ENCODE measurements around the gene GSTT2B.
"Not testable (repeated sequence)": the region's sequence is repeated elsewhere in the genome, so short reads cannot be mapped to it uniquely, and the experiment has no call there.

GSTT2B gene, protein sequence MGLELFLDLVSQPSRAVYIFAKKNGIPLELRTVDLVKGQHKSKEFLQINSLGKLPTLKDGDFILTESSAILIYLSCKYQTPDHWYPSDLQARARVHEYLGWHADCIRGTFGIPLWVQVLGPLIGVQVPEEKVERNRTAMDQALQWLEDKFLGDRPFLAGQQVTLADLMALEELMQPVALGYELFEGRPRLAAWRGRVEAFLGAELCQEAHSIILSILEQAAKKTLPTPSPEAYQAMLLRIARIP

GRCh38 chr22:23961084-23961771, at the start of gene GSTT2B:
Gene GSTT2B, minus strand, starts transcription at chr22:23961195. Its CDS starts 64 bp downstream, at chr22:23961131.
- not testable (repeated sequence) for H3K36me3 Mint-ChIP-seq (ENCODE audit: low read depth); H3K4me3 Mint-ChIP-seq; H3K9me3 Mint-ChIP-seq; H3K27me3 Mint-ChIP-seq (ENCODE audit: low read depth); H3K4me1 Mint-ChIP-seq (ENCODE audit: low read depth); H3K27ac Mint-ChIP-seq

DNA sequence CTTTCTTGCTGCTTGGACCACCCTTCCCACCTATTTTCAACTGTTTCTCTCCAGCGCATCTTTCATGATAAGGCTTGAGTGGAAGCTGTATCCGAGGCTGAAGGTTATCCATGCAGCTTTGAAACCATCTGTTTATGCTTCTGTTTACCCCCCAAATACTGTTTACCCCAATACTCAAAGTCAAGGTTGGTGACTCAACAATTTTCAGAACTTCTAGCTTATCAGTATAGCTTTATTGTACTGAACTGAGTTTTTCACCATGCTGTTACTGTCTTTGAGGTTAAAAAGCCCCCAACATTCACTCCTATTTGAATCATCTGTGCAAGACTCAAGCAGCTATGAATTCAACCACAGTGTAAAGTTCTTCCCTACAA, 49.0 kb upstream of the GSTT2B start:
- Mint-ChIP-seq H3K4me1 (ENCODE audit: low read depth) (peaks cover 24% of the 10 kb centered on the region), H3K9me3 (no peaks in the 10 kb centered on the region), H3K4me3 (peak overlapping the region; percentile 20), H3K27ac (peak overlapping the region; percentile 61), H3K27me3 (ENCODE audit: low read depth) (no peaks in the 10 kb centered on the region), H3K36me3 (ENCODE audit: low read depth) (peaks cover 3% of the 10 kb centered on the region)

GRCh38 chr22:24009227-24010017, 48.4 kb upstream of the GSTT2B start:
- Mint-ChIP-seq H3K4me1 (ENCODE audit: low read depth) (peaks cover 22% of the 10 kb centered on the region), H3K9me3 (no peaks in the 10 kb centered on the region), H3K36me3 (ENCODE audit: low read depth) (peaks cover 3% of the 10 kb centered on the region), H3K4me3 (no peak overlapping the region), H3K27me3 (ENCODE audit: low read depth) (no peaks in the 10 kb centered on the region), H3K27ac (no peak overlapping the region)

DNA sequence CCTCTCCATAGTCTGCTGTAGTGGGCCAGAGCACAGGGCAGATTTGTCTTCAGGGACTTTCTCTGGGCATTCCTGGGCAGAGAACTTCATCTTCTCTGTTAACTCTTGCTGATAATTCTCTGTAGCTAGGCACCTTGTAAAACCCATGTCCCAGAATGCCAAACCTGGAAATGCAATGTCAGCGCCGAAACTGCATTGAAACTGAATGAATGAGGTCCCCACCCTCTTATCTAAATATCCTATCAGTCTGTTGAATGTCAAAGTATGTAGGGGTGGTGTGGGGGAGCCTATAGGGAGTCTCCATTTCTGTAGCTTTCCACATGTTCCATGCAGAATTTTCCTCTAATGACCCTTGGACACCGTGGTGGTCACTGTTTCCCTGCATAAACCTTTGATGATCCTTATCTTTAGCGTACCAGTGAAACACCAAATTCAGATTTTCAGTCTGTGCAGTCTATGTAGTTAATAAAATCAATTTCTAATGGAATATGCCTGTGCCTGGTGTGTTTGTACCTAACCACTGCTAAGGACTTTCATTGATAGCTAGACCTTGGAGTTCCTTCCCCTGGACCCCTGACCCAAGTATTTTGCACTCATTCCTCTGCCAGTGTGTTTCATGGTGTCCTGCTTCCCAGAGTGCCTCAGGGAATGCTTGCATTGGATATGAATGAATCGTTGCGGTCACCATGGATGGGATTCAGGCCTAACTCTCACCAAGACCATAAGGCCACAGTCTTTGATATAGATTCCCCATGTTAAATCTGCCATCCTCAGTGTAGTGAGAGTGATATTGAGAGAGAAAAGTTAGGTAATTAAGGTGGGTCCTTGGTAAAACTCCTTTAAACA, 47.6 kb upstream of the GSTT2B start:
- H3K4me3 Mint-ChIP-seq = no peak overlapping the region
- H3K27me3 Mint-ChIP-seq (ENCODE audit: low read depth) = no peaks in the 10 kb centered on the region
- peaks cover 17% of the 10 kb centered on the region for H3K4me1 Mint-ChIP-seq (ENCODE audit: low read depth)
- no peak overlapping the region for H3K27ac Mint-ChIP-seq
- H3K36me3 Mint-ChIP-seq (ENCODE audit: low read depth) = peaks cover 2% of the 10 kb centered on the region
- H3K9me3 Mint-ChIP-seq = no peaks in the 10 kb centered on the region

DNA sequence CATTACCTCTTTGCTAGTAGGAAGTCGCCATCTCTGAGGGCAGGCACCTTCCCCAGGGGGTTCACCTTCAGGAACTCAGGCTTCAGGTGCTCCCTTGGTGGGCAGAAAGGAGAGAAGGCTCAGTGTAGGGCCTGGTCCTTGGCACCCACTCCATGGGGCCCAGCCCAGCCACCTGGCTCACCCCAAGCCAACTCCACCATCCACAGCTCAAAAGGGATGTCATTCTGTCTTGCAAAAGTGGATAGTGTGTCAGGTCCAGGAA, 47.0 kb upstream of the GSTT2B start:
- H3K4me1 Mint-ChIP-seq (ENCODE audit: low read depth) = peaks cover 14% of the 10 kb centered on the region
- H3K9me3 Mint-ChIP-seq = no peaks in the 10 kb centered on the region
- no peak overlapping the region for H3K4me3 Mint-ChIP-seq
- H3K27me3 Mint-ChIP-seq (ENCODE audit: low read depth) = no peaks in the 10 kb centered on the region
- H3K36me3 Mint-ChIP-seq (ENCODE audit: low read depth) = no peaks in the 10 kb centered on the region
- no peak overlapping the region for H3K27ac Mint-ChIP-seq

GRCh38 chr22:24007253-24008021, 46.4 kb upstream of the GSTT2B start:
- H3K4me1 Mint-ChIP-seq (ENCODE audit: low read depth) = peaks cover 14% of the 10 kb centered on the region
- H3K36me3 Mint-ChIP-seq (ENCODE audit: low read depth) = no peaks in the 10 kb centered on the region
- H3K4me3 Mint-ChIP-seq = no peak overlapping the region
- no peak overlapping the region for H3K27ac Mint-ChIP-seq
- no peaks in the 10 kb centered on the region for H3K9me3 Mint-ChIP-seq
- H3K27me3 Mint-ChIP-seq (ENCODE audit: low read depth) = no peaks in the 10 kb centered on the region

GRCh38 chr22:24006914-24007214, 45.9 kb upstream of the GSTT2B start:
- no peaks in the 10 kb centered on the region for H3K27me3 Mint-ChIP-seq (ENCODE audit: low read depth)
- no peaks in the 10 kb centered on the region for H3K36me3 Mint-ChIP-seq (ENCODE audit: low read depth)
- peaks cover 12% of the 10 kb centered on the region for H3K4me1 Mint-ChIP-seq (ENCODE audit: low read depth)
- no peak overlapping the region for H3K27ac Mint-ChIP-seq
- no peak overlapping the region for H3K4me3 Mint-ChIP-seq
- H3K9me3 Mint-ChIP-seq = no peaks in the 10 kb centered on the region

DNA sequence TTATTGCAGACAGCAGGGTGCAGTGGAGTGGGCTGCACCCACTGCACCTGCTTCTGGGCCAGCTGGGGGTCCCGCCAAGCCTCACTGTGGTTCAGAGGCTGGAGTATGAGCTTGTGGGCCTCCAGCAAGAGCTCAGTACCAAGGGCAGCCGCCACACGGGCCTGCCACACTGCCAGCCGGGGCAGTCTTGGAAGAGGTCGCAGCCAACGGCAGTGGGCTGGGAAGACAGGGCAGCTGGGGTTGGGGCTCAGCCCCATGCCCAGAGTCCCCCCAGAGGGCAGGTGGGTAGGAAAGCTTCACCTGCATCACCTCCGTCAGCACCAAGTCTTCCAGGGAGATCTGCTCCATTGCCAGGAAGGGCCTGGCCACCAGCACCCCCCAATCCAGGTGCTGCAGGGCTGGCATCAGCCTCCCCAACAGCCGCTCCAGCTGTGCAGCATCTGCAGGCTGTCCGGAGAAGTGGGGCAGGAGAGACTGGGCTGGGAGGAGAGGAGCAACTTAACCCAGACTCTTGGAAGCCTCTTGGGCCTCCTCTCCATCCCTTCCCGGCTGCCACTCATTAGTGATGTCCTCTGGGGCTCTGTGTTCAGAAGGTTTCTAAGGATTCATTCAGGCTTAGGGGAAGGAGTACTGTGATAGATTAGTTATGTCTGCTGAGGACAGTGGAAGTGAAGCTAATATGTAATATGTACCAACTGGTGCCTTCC, 45.4 kb upstream of the GSTT2B start:
- H3K27ac Mint-ChIP-seq = no peak overlapping the region
- no peaks in the 10 kb centered on the region for H3K27me3 Mint-ChIP-seq (ENCODE audit: low read depth)
- H3K9me3 Mint-ChIP-seq = no peaks in the 10 kb centered on the region
- no peak overlapping the region for H3K4me3 Mint-ChIP-seq
- H3K36me3 Mint-ChIP-seq (ENCODE audit: low read depth) = no peaks in the 10 kb centered on the region
- H3K4me1 Mint-ChIP-seq (ENCODE audit: low read depth) = peaks cover 10% of the 10 kb centered on the region

GRCh38 chr22:24005201-24005600, 44.2 kb upstream of the GSTT2B start, which contains the start of gene GSTT4:
Gene GSTT4, minus strand, starts transcription at chr22:24005453. Its CDS starts 97 bp downstream, at chr22:24005356.
- no peaks in the 10 kb centered on the region for H3K36me3 Mint-ChIP-seq (ENCODE audit: low read depth)
- H3K4me3 Mint-ChIP-seq = no peak within 1 kb of the TSS
- no peaks in the 10 kb centered on the region for H3K9me3 Mint-ChIP-seq
- no peak within 1 kb of the TSS for H3K27ac Mint-ChIP-seq
- H3K4me1 Mint-ChIP-seq (ENCODE audit: low read depth) = peaks cover 2% of the 10 kb centered on the region
- no peaks in the 10 kb centered on the region for H3K27me3 Mint-ChIP-seq (ENCODE audit: low read depth)

DNA sequence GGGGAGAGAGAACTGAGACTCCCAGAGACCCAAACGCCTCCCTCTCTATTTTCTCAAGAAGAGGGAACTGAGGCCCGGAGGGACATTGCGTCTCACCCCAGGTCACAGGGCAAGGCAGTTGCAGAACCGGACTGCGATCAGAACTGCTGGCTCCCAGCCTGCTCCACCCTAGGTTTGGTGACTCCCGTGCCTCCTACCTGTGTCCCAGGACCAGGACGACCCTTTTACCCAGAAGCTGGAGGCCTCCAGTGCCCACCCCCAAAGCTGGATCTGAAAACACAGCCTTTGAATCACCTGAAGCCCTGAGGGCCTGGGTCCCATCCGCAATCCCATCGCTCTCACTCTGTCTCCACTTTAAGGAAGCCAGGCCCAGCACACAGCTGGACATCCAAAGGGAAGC, 42.9 kb upstream of the GSTT2B start:
- Mint-ChIP-seq H3K4me1 (ENCODE audit: low read depth) (no peaks in the 10 kb centered on the region), H3K4me3 (no peak overlapping the region), H3K9me3 (no peaks in the 10 kb centered on the region), H3K36me3 (ENCODE audit: low read depth) (no peaks in the 10 kb centered on the region), H3K27ac (no peak overlapping the region), H3K27me3 (ENCODE audit: low read depth) (no peaks in the 10 kb centered on the region)

DNA sequence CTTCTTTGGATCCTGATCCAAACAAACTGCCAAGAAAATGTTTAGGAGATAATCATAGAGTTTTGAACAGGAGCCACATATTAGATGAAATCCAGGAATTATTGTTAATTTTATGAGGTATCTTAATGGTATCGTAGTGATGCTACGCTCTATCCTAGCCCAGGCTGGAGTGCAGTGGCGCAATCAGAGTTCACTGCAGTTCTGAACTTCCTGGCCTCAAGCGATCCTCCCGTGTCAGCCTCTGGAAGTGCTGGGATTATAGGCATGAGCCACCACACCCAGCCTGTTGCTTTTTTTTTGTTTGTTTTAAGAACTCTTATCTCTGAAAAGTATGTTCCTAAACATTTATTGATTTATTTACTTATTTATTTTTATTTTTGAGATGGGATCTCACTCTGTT, 41.9 kb upstream of the GSTT2B start:
- Mint-ChIP-seq H3K27me3 (ENCODE audit: low read depth) (peaks cover under 1% of the 10 kb centered on the region), H3K4me3 (no peak overlapping the region)

DNA sequence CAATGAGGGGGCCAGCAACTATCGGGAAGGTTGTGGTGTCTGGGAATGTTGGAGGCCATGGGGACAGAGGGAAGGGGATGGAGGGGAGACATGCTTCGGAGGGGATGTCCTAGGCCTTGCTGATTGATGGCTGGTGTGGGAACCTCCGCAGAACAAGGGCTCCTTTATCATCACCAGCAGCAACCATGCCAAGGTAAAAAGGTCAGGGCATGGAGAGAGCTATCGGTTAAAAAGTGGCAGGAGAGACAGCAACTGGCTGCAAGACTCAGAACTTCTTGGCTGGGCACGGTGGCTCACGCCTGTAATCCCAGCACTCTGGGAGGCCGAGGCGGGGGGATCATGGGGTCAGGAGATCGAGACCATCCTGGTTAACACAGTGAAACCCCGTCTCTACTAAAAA, 41.3 kb upstream of the GSTT2B start:
- no peaks in the 10 kb centered on the region for H3K36me3 Mint-ChIP-seq (ENCODE audit: low read depth)
- no peak overlapping the region for H3K27ac Mint-ChIP-seq
- no peaks in the 10 kb centered on the region for H3K4me1 Mint-ChIP-seq (ENCODE audit: low read depth)
- no peaks in the 10 kb centered on the region for H3K9me3 Mint-ChIP-seq
- no peak overlapping the region for H3K4me3 Mint-ChIP-seq
- H3K27me3 Mint-ChIP-seq (ENCODE audit: low read depth) = peaks cover 5% of the 10 kb centered on the region

More for the DNA sequence above, 41.9 kb upstream of the GSTT2B start:
- Mint-ChIP-seq H3K9me3 (no peaks in the 10 kb centered on the region), H3K4me1 (ENCODE audit: low read depth) (no peaks in the 10 kb centered on the region), H3K36me3 (ENCODE audit: low read depth) (no peaks in the 10 kb centered on the region), H3K27ac (no peak overlapping the region)

GRCh38 chr22:24001314-24001713, 40.3 kb upstream of the GSTT2B start:
- Mint-ChIP-seq H3K9me3 (no peaks in the 10 kb centered on the region), H3K27me3 (ENCODE audit: low read depth) (peaks cover 8% of the 10 kb centered on the region), H3K27ac (no peak overlapping the region), H3K36me3 (ENCODE audit: low read depth) (no peaks in the 10 kb centered on the region), H3K4me3 (no peak overlapping the region), H3K4me1 (ENCODE audit: low read depth) (no peaks in the 10 kb centered on the region)
